ENCODE measurements around the gene MANEAL. TPM values are rescaled to one million over a fixed set of nuclear protein-coding genes. Genes with fewer than 3 reads are reported as not detected.

MANEAL gene
- total RNA-seq, 1 experiment from 2014 or later, result 22.7 TPM

- Mint-ChIP-seq H3K9me3 (no peaks in the 10 kb centered on the region), H3K36me3 (ENCODE audit: insufficient read depth in 1 of 3, low read depth in 3 of 3) (peaks cover 1 to 13% (median 4%) of the 10 kb centered on the region in 3 experiments; a peak in 4 of 7 replicates), H3K27me3 (ENCODE audit: low read depth) (no peaks in the 10 kb centered on the region), H3K4me1 (no peaks in the 10 kb centered on the region), H3K27ac (no peak overlapping the region), H3K4me3 (no peak overlapping the region)
- no peak overlapping the region for H3K9ac ChIP-seq (ENCODE audit: extremely low read depth, insufficient read length, low read length)
- DNase-seq, result no peak
- H3K4me2 ChIP-seq (ENCODE audit: insufficient read depth, insufficient read length, low read length), result no peak overlapping the region
- no peaks in the 10 kb centered on the region for H3K4me1 ChIP-seq (ENCODE audit: insufficient read depth, low read length)
- H4K20me1 ChIP-seq (ENCODE audit: control insufficient read depth, insufficient read depth, insufficient read length), result no peaks in the 10 kb centered on the region
- no peak overlapping the region for H2BK12ac ChIP-seq (ENCODE audit: insufficient read length, low read depth, low read length)
- H4K5ac ChIP-seq (ENCODE audit: insufficient read length, low read depth, low read length), result no peak overlapping the region
- H3K79me2 ChIP-seq (ENCODE audit: insufficient read depth, low read length), result peaks cover 2% of the 10 kb centered on the region; the same call in 1 of the 2 replicates
- no peak overlapping the region for H4K8ac ChIP-seq (replicated peaks; ENCODE audit: insufficient read length, low read depth, low read length)
- WGBS (ENCODE audit: extremely low coverage, insufficient read length, low lambda C conversion rate), result no CpG with 5 or more reads among the region's 6 CpGs
- no peak overlapping the region for H3K4ac ChIP-seq (ENCODE audit: low read depth, low read length)
- H3K18ac ChIP-seq (ENCODE audit: insufficient read length, low read depth, low read length), result no peak overlapping the region
- no peak overlapping the region for H4K91ac ChIP-seq (ENCODE audit: insufficient read length, low read depth, low read length)
- no peaks in the 10 kb centered on the region for H3K23me2 ChIP-seq (ENCODE audit: insufficient read length, low read depth, low read length, poor library complexity, severe bottlenecking)
- H3K14ac ChIP-seq (ENCODE audit: insufficient read depth, low read length), result no peak overlapping the region
- H3K79me1 ChIP-seq (ENCODE audit: insufficient read depth, low read depth, low read length, poor library complexity, severe bottlenecking), result peaks cover 8% of the 10 kb centered on the region
- no peak overlapping the region for H2BK15ac ChIP-seq (ENCODE audit: low read depth, low read length)
- H2AK5ac ChIP-seq (ENCODE audit: insufficient read length, low read length), result no peak overlapping the region
- H2BK5ac ChIP-seq (ENCODE audit: insufficient read length, low read length), result no peak overlapping the region
- no peak overlapping the region for H3T11ph ChIP-seq (ENCODE audit: low read length)
- no peak for TF ChIP-seq CTCF (conservative IDR thresholded peaks at IDR 0.05)
- H3K56ac ChIP-seq (ENCODE audit: insufficient read length, low read depth, low read length), result no peak overlapping the region
- H2BK20ac ChIP-seq (ENCODE audit: low read depth, low read length, poor library complexity, severe bottlenecking), result no peak overlapping the region
- no peaks in the 10 kb centered on the region for H3K27me3 ChIP-seq (ENCODE audit: insufficient read depth, low read length)
- H3K23ac ChIP-seq (ENCODE audit: insufficient read length, low read depth, low read length), result no peak overlapping the region
- H3K27ac ChIP-seq (ENCODE audit: insufficient read length, low read depth, low read length), result no peak overlapping the region
- H2BK120ac ChIP-seq (ENCODE audit: low read depth, low read length, poor library complexity, severe bottlenecking), result no peak overlapping the region
- H2AFZ ChIP-seq (ENCODE audit: low read length), result no peak overlapping the region
- H3K9me3 ChIP-seq (ENCODE audit: control insufficient read depth, low read depth, low read length), result no peaks in the 10 kb centered on the region
Measured at GRCh38 chr1:37850352-37850955, 56.8 kb downstream of the MANEAL start.

Other genes with a start within 250 kb of the MANEAL start
- gene SNIP1, start 239.6 kb upstream of the MANEAL start, total RNA-seq (2021), result 15.1 and 17.5 TPM in 2 replicates
- 18.0 and 18.9 TPM in 2 replicates for gene DNALI1, start 236.9 kb upstream of the MANEAL start, total RNA-seq (2021)
- gene GNL2, start 197.9 kb upstream of the MANEAL start, total RNA-seq (2021), result 101 and 106 TPM in 2 replicates
- 0.33 and 0.35 TPM in 2 replicates for gene RSPO1, start 159.0 kb upstream of the MANEAL start, total RNA-seq (2021)
- 47.7 and 48.5 TPM in 2 replicates for gene CDCA8, start 101.3 kb upstream of the MANEAL start, total RNA-seq (2021)
- gene EPHA10, start 28.7 kb upstream of the MANEAL start, total RNA-seq (2021), result 0.42 and 0.96 TPM in 2 replicates
- 59.3 and 61.5 TPM in 2 replicates for gene C1orf122, start 13.9 kb downstream of the MANEAL start, total RNA-seq (2021)
- 28.0 and 28.6 TPM in 2 replicates for gene YRDC, start 14.4 kb downstream of the MANEAL start, total RNA-seq (2021)
- gene MTF1, start 65.7 kb downstream of the MANEAL start, total RNA-seq (2021), result 17.0 and 17.5 TPM in 2 replicates
- gene INPP5B, start 153.2 kb downstream of the MANEAL start, total RNA-seq (2021), result 28.2 and 28.8 TPM in 2 replicates
- gene SF3A3, start 196.2 kb downstream of the MANEAL start, total RNA-seq (2021), result 143 and 144 TPM in 2 replicates
- gene FHL3, start 211.7 kb downstream of the MANEAL start, total RNA-seq (2021), result 32.8 and 34.2 TPM in 2 replicates
- 52.4 and 63.1 TPM in 2 replicates for gene UTP11, start 218.9 kb downstream of the MANEAL start, total RNA-seq (2021)